ENCODE results near the gene ANKRD34C.
"Not testable (repeated sequence)": the region's sequence is repeated elsewhere in the genome, so short reads cannot be mapped to it uniquely, and the experiment has no call there.

The ANKRD34C gene

GRCh38 chr15:79315623-79316328, 33.3 kb downstream of the ANKRD34C start:
- peaks cover 52% of the 10 kb centered on the region for H3K79me2 ChIP-seq (ENCODE audit: control insufficient read depth, low read length)
- no peak for TF ChIP-seq EZH2phosphoT487 (IDR thresholded peaks at IDR 0.05; ENCODE audit: borderline replicate concordance, low read length)
- TF ChIP-seq, protein P1, sequence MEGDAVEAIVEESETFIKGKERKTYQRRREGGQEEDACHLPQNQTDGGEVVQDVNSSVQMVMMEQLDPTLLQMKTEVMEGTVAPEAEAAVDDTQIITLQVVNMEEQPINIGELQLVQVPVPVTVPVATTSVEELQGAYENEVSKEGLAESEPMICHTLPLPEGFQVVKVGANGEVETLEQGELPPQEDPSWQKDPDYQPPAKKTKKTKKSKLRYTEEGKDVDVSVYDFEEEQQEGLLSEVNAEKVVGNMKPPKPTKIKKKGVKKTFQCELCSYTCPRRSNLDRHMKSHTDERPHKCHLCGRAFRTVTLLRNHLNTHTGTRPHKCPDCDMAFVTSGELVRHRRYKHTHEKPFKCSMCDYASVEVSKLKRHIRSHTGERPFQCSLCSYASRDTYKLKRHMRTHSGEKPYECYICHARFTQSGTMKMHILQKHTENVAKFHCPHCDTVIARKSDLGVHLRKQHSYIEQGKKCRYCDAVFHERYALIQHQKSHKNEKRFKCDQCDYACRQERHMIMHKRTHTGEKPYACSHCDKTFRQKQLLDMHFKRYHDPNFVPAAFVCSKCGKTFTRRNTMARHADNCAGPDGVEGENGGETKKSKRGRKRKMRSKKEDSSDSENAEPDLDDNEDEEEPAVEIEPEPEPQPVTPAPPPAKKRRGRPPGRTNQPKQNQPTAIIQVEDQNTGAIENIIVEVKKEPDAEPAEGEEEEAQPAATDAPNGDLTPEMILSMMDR (IDR thresholded peaks at IDR 0.05; ENCODE audit: low read depth, low read length, poor library complexity, severe bottlenecking): no peak
- H3K36me3 ChIP-seq (ENCODE audit: control insufficient read depth, low read length): peaks cover 77% of the 10 kb centered on the region

GRCh38 chr15:79316864-79317263, 34.3 kb downstream of the ANKRD34C start:
- Histone ChIP-seq H3K27me3 (ENCODE audit: control insufficient read depth, low read length) (no peaks in the 10 kb centered on the region), H3K27ac (ENCODE audit: low read depth, low read length) (no peak overlapping the region), H3K9me3 (ENCODE audit: control insufficient read depth, insufficient read depth, low read length) (no peaks in the 10 kb centered on the region), H4K20me1 (ENCODE audit: control insufficient read depth, insufficient read depth, low read depth, low read length) (peaks cover 8% of the 10 kb centered on the region; the same call in 1 of the 2 replicates), H3F3A (ENCODE audit: control insufficient read depth, insufficient read depth) (no peaks in the 10 kb centered on the region), H3K4me1 (ENCODE audit: control insufficient read depth, low read length) (peaks cover 14% of the 10 kb centered on the region), H3K4me3 (ENCODE audit: low read length) (no peak overlapping the region), H3K4me2 (ENCODE audit: low read length) (no peak overlapping the region), H3K9me2 (replicated peaks; ENCODE audit: control insufficient read depth, low read length) (no peaks in the 10 kb centered on the region), H3K36me3 (ENCODE audit: control insufficient read depth, low read length) (peaks cover 82% of the 10 kb centered on the region), H3K79me2 (ENCODE audit: control insufficient read depth, low read length) (peaks cover 53% of the 10 kb centered on the region)
- TF ChIP-seq, protein P1 (IDR thresholded peaks at IDR 0.05; ENCODE audit: low read depth, low read length, poor library complexity, severe bottlenecking): no peak
- no peak for TF ChIP-seq EZH2phosphoT487 (IDR thresholded peaks at IDR 0.05; ENCODE audit: borderline replicate concordance, low read length)

More at GRCh38 chr15:79315623-79316328, 33.3 kb downstream of the ANKRD34C start:
- no peaks in the 10 kb centered on the region for H3F3A ChIP-seq (ENCODE audit: control insufficient read depth, insufficient read depth)
- H3K9me2 ChIP-seq (replicated peaks; ENCODE audit: control insufficient read depth, low read length): no peaks in the 10 kb centered on the region
- no peaks in the 10 kb centered on the region for H3K27me3 ChIP-seq (ENCODE audit: control insufficient read depth, low read length)
- H3K27ac ChIP-seq (ENCODE audit: low read depth, low read length): no peak overlapping the region
- H4K20me1 ChIP-seq (ENCODE audit: control insufficient read depth, insufficient read depth, low read depth, low read length): peaks cover 3% of the 10 kb centered on the region; the same call in 1 of the 2 replicates
- H3K4me3 ChIP-seq (ENCODE audit: low read length): no peak overlapping the region
- H3K4me1 ChIP-seq (ENCODE audit: control insufficient read depth, low read length): peaks cover 16% of the 10 kb centered on the region
- H3K4me2 ChIP-seq (ENCODE audit: low read length): no peak overlapping the region
- H3K9me3 ChIP-seq (ENCODE audit: control insufficient read depth, insufficient read depth, low read length): no peaks in the 10 kb centered on the region

GRCh38 chr15:79319973-79320372, 37.5 kb downstream of the ANKRD34C start:
- H3F3A ChIP-seq (ENCODE audit: control insufficient read depth, insufficient read depth); H3K4me1 ChIP-seq (ENCODE audit: control insufficient read depth, low read length); H3K4me3 ChIP-seq (ENCODE audit: low read length); H3K27me3 ChIP-seq (ENCODE audit: control insufficient read depth, low read length); H3K27ac ChIP-seq (ENCODE audit: low read depth, low read length); H3K4me2 ChIP-seq (ENCODE audit: low read length); H3K9me3 ChIP-seq (ENCODE audit: control insufficient read depth, insufficient read depth, low read length); H4K20me1 ChIP-seq (ENCODE audit: control insufficient read depth, insufficient read depth, low read depth, low read length); H3K9me2 ChIP-seq (replicated peaks; ENCODE audit: control insufficient read depth, low read length): not testable (repeated sequence)
- Histone ChIP-seq H3K79me2 (ENCODE audit: control insufficient read depth, low read length) (peaks cover 40% of the 10 kb centered on the region), H3K36me3 (ENCODE audit: control insufficient read depth, low read length) (peaks cover 79% of the 10 kb centered on the region)

- Histone ChIP-seq H3K27me3 (ENCODE audit: control insufficient read depth, low read length) (no peaks in the 10 kb centered on the region), H3K9me2 (replicated peaks; ENCODE audit: control insufficient read depth, low read length) (no peaks in the 10 kb centered on the region), H3K4me3 (ENCODE audit: low read length) (no peak overlapping the region), H3K4me2 (ENCODE audit: low read length) (no peak overlapping the region), H4K20me1 (ENCODE audit: control insufficient read depth, insufficient read depth, low read depth, low read length) (peaks cover 8% of the 10 kb centered on the region; the same call in 1 of the 2 replicates), H3K36me3 (ENCODE audit: control insufficient read depth, low read length) (peaks cover 74% of the 10 kb centered on the region), H3K79me2 (ENCODE audit: control insufficient read depth, low read length) (peaks cover 40% of the 10 kb centered on the region), H3K27ac (ENCODE audit: low read depth, low read length) (no peak overlapping the region), H3F3A (ENCODE audit: control insufficient read depth, insufficient read depth) (no peaks in the 10 kb centered on the region), H3K4me1 (ENCODE audit: control insufficient read depth, low read length) (no peaks in the 10 kb centered on the region), H3K9me3 (ENCODE audit: control insufficient read depth, insufficient read depth, low read length) (no peaks in the 10 kb centered on the region)
- TF ChIP-seq, protein P1 (IDR thresholded peaks at IDR 0.05; ENCODE audit: low read depth, low read length, poor library complexity, severe bottlenecking): no peak
- no peak for TF ChIP-seq EZH2phosphoT487 (IDR thresholded peaks at IDR 0.05; ENCODE audit: borderline replicate concordance, low read length)
Observed at GRCh38 chr15:79321876-79322275, 39.4 kb downstream of the ANKRD34C start.

All from DOHH2 (cell line).